SH-SY5Y (cell line): ENCODE results near the gene CAB39L.

ENCODE experiments used
- GATA2 ChIP-seq: IDR thresholded peaks from 2 replicates; pipeline ENCODE4 v1.6.1; 2011; ENCODE audit warnings: mild to moderate bottlenecking, low read depth, low read length
- GATA3 ChIP-seq: IDR thresholded peaks from 2 replicates; pipeline ENCODE4 v1.6.1; 2011; ENCODE audit warnings: low read depth, mild to moderate bottlenecking, low read length, moderate library complexity

DNA sequence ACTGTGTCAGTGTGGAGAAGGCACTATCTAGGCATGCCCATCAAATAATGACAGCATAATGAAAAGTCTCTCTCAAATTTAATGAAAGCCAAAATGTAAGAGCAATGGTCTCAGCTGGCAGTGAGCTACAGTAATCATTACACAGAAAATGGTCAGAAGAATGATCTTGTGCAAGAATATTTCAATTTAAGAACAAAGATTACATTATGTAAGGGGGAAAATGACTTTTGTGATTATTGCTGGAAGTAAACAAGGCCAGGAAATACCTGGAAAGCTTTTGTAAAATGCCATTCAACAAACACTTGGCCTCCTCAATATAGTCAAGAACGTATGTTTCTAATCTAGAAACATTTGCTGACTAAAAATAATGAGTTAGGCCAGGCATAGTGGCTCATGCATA is 89.1 kb downstream of the CAB39L start:
- TF ChIP-seq GATA3 (no peak), GATA2 (no peak)
